H1 (cell line): ENCODE measurements around the gene SLFNL1. TPM values are rescaled to one million over a fixed set of nuclear protein-coding genes. Genes with fewer than 3 reads are reported as not detected.

Experiments used
- CTCF ChIA-PET: fragments of 300-600 bp; sonication (Branson Sonifier 250); formaldehyde crosslinking; loops from one replicate; lab custom pipeline; 2021; ENCODE audit not compliant: partially characterized antibody; lab: Charles Lee
- POLR2A ChIA-PET: fragments of 300-600 bp; sonication (Branson Sonifier 250); formaldehyde crosslinking; loops from one replicate; lab custom pipeline; 2021; ENCODE audit warnings: inconsistent platforms; ENCODE audit not compliant: partially characterized antibody; lab: Charles Lee
- DNase-seq, 2 experiments: peaks; one replicate each; pipeline versions ENCODE4 v3.0.0 to v3.0.0-alpha.2; 2010 to 2022; ENCODE audit warnings: low spot score in 2 of 2, low read depth in 1 of 2, mixed read lengths in 1 of 2
- FAIRE-seq: peaks from 2 replicates; lab custom pipeline; 2011; peaks lifted over from hg19 to GRCh38; lab: Jason Lieb, UNC
- H2AFZ ChIP-seq: 2 replicates; pipeline ENCODE4 v1.8.1; 2012; ENCODE audit warnings: low read length, inconsistent platforms
- H2AK5ac ChIP-seq: 2 replicates; pipeline ENCODE4 v1.6.1; 2013; ENCODE audit warnings: low read depth, low read length
- H2BK120ac ChIP-seq: replicated peaks from 2 replicates; pipeline ENCODE3; 2013; ENCODE audit warnings: low read depth, low read length, inconsistent platforms
- H2BK12ac ChIP-seq: 2 replicates; pipeline ENCODE4 v1.6.1; 2013; ENCODE audit warnings: low read depth, low read length
- H2BK15ac ChIP-seq: 2 replicates; pipeline ENCODE4 v1.6.1; 2013; ENCODE audit warnings: low read length
- H2BK20ac ChIP-seq: 2 replicates; pipeline ENCODE4 v1.6.1; 2013; ENCODE audit warnings: low read length
- H2BK5ac ChIP-seq: 2 replicates; pipeline ENCODE4 v1.6.1; 2013; ENCODE audit warnings: low read depth, low read length
- H3K14ac ChIP-seq: 2 replicates; pipeline ENCODE4 v1.6.1; 2013; ENCODE audit warnings: inconsistent platforms; ENCODE audit not compliant: insufficient read length
- H3K18ac ChIP-seq: 2 replicates; pipeline ENCODE4 v1.6.1; 2013; ENCODE audit warnings: low read length; ENCODE audit errors: extremely low read depth
- H3K23ac ChIP-seq: 2 replicates; pipeline ENCODE4 v1.6.1; 2013; ENCODE audit warnings: inconsistent platforms; ENCODE audit not compliant: insufficient read length
- H3K23me2 ChIP-seq: 2 replicates; pipeline ENCODE4 v1.6.1; 2013; ENCODE audit warnings: low read depth, low read length
- H3K27ac ChIP-seq: 2 replicates; pipeline ENCODE4 v1.6.1; 2011; ENCODE audit warnings: low read depth, low read length, inconsistent platforms
- H3K27me3 ChIP-seq, 4 experiments: replicated peaks in 1 of 4; 1 replicate in 1 of 4; 2 replicates in 3 of 4; pipeline versions ENCODE4 v1.6.1 to v1.8.1; 2011 to 2013; ENCODE audit warnings: low read length in 3 of 4, mild to moderate bottlenecking in 3 of 4, inconsistent platforms in 2 of 4, mixed read lengths in 2 of 4, moderate library complexity in 1 of 4; ENCODE audit not compliant: control insufficient read depth in 3 of 4, insufficient read depth in 3 of 4; ENCODE audit errors: extremely low read depth in 1 of 4
- H3K36me3 ChIP-seq, 4 experiments: 2 replicates each; pipeline versions ENCODE4 v1.6.1 to v1.8.1; 2011 to 2013; ENCODE audit warnings: mild to moderate bottlenecking in 4 of 4, low read length in 3 of 4, moderate library complexity in 2 of 4, control low read depth in 1 of 4, inconsistent platforms in 1 of 4; ENCODE audit not compliant: insufficient read depth in 4 of 4, control insufficient read depth in 2 of 4
- H3K4ac ChIP-seq: replicated peaks from 2 replicates; pipeline ENCODE3; 2013; ENCODE audit warnings: low read length, low read depth, mixed read lengths, inconsistent platforms; ENCODE audit not compliant: insufficient read length
- H3K4me1 ChIP-seq, 4 experiments: replicated peaks in 1 of 4; 1 replicate in 1 of 4; 2 replicates in 3 of 4; pipeline versions ENCODE4 v1.6.1 to v1.8.1; 2011 to 2013; ENCODE audit warnings: low read length in 3 of 4, inconsistent platforms in 2 of 4, mixed read lengths in 1 of 4; ENCODE audit not compliant: insufficient read depth in 4 of 4, control insufficient read depth in 3 of 4
- H3K4me2 ChIP-seq, 2 experiments: 2 replicates each; pipeline versions ENCODE4 v1.6.1 to v1.8.1; 2011 to 2013; ENCODE audit warnings: low read depth in 2 of 2, low read length in 2 of 2, control low read depth in 1 of 2, inconsistent platforms in 1 of 2, mild to moderate bottlenecking in 1 of 2; ENCODE audit not compliant: insufficient read depth in 1 of 2
- H3K4me3 ChIP-seq, 4 experiments: fragments of 200-600, 300-600 bp in 1 of 4; sonication (generic), shearing (Covaris generic), sonication (Bioruptor Twin) in 1 of 4; 2 replicates each; pipeline versions ENCODE4 v1.5.1 to v1.8.1; 2011 to 2016; ENCODE audit warnings: low read length in 4 of 4, low read depth in 3 of 4, control low read depth in 2 of 4, inconsistent platforms in 2 of 4, mild to moderate bottlenecking in 2 of 4, mixed read lengths in 1 of 4, moderate library complexity in 1 of 4; ENCODE audit not compliant: insufficient read depth in 2 of 4; ENCODE audit errors: extremely low read depth in 1 of 4
- H3K56ac ChIP-seq: replicated peaks from 2 replicates; pipeline ENCODE3; 2013; ENCODE audit warnings: low read depth, mild to moderate bottlenecking, mixed read lengths, low read length, inconsistent platforms; ENCODE audit not compliant: insufficient read length
- H3K79me1 ChIP-seq: 2 replicates; pipeline ENCODE4 v1.6.1; 2013; ENCODE audit warnings: low read depth, low read length, control low read depth
- H3K79me2 ChIP-seq, 2 experiments: 2 replicates each; pipeline versions ENCODE4 v1.6.1 to v1.8.1; 2012 to 2013; ENCODE audit warnings: low read length in 2 of 2, mild to moderate bottlenecking in 2 of 2, inconsistent platforms in 1 of 2; ENCODE audit not compliant: insufficient read depth in 2 of 2, control insufficient read depth in 1 of 2
- H3K9ac ChIP-seq, 4 experiments: replicated peaks in 1 of 4; 1 replicate in 1 of 4; 2 replicates in 3 of 4; pipeline versions ENCODE4 v1.6.1 to v1.8.1; 2011 to 2013; ENCODE audit warnings: low read depth in 3 of 4, low read length in 3 of 4, control low read depth in 2 of 4, mild to moderate bottlenecking in 2 of 4, moderate library complexity in 2 of 4, inconsistent platforms in 1 of 4; ENCODE audit errors: extremely low read depth in 1 of 4
- H3K9me3 ChIP-seq, 2 experiments: 2 replicates each; pipeline versions ENCODE4 v1.6.1 to v1.8.1; 2012 to 2013; ENCODE audit warnings: mild to moderate bottlenecking in 2 of 2, moderate library complexity in 2 of 2, control low read depth in 1 of 2, inconsistent platforms in 1 of 2, low read depth in 1 of 2, low read length in 1 of 2, mixed read lengths in 1 of 2; ENCODE audit not compliant: insufficient read depth in 2 of 2
- H4K20me1 ChIP-seq, 2 experiments: replicated peaks in 1 of 2; 2 replicates each; pipeline versions ENCODE3 to v1.8.1; 2011 to 2013; ENCODE audit warnings: inconsistent platforms in 2 of 2, low read length in 2 of 2, mild to moderate bottlenecking in 1 of 2; ENCODE audit not compliant: insufficient read depth in 2 of 2, control insufficient read depth in 1 of 2
- H4K5ac ChIP-seq: 2 replicates; pipeline ENCODE4 v1.6.1; 2013; ENCODE audit warnings: low read length, low read depth, mixed read lengths, inconsistent platforms; ENCODE audit not compliant: insufficient read length
- H4K8ac ChIP-seq: 2 replicates; pipeline ENCODE4 v1.8.0; 2013; ENCODE audit warnings: mild to moderate bottlenecking, moderate library complexity, low read length, inconsistent platforms; ENCODE audit not compliant: insufficient read depth; ENCODE audit errors: extremely low read depth
- H4K91ac ChIP-seq: replicated peaks from 2 replicates; pipeline ENCODE3; 2013; ENCODE audit warnings: low read length, mixed read lengths, inconsistent platforms; ENCODE audit not compliant: insufficient read length
- CBX5 ChIP-seq: fragments of 300-800, 300-1000 bp; sonication (generic); IDR thresholded peaks from 2 replicates; pipeline ENCODE4 v1.7.1; 2016; ENCODE audit warnings: antibody characterized with exemption, low read length, low read depth
- CBX8 ChIP-seq: fragments of 300-800, 300-1000 bp; sonication (generic); IDR thresholded peaks from 2 replicates; pipeline ENCODE4 v1.7.1; 2016; ENCODE audit warnings: low read depth, low read length, borderline replicate concordance
- CEBPB ChIP-seq: IDR thresholded peaks from 2 replicates; pipeline ENCODE4 v1.6.1; 2012; ENCODE audit warnings: low read depth, low read length
- JUN ChIP-seq: IDR thresholded peaks from 2 replicates; pipeline ENCODE4 v1.6.1; 2011; ENCODE audit warnings: low read depth, mild to moderate bottlenecking, improper control_type of control experiment, low read length
- KDM4A ChIP-seq: IDR thresholded peaks from one replicate; pipeline ENCODE4 v1.7.1; 2012; ENCODE audit warnings: low read depth, mild to moderate bottlenecking, moderate library complexity, low read length, inconsistent platforms; ENCODE audit not compliant: severe bottlenecking
- POLR2A ChIP-seq, 2 experiments: IDR thresholded peaks; 1 replicate in 1 of 2; 2 replicates in 1 of 2; pipeline ENCODE4 v1.6.1; 2011; ENCODE audit warnings: low read depth in 2 of 2, low read length in 2 of 2, mild to moderate bottlenecking in 2 of 2; ENCODE audit errors: control extremely low read depth in 1 of 2
- RNF2 ChIP-seq: fragments of 200-900, 300-1000 bp; sonication (generic); IDR thresholded peaks from 2 replicates; pipeline ENCODE4 v1.7.1; 2016; ENCODE audit warnings: borderline replicate concordance, low read depth, mild to moderate bottlenecking, antibody characterized with exemption, low read length; ENCODE audit not compliant: poor library complexity, severe bottlenecking; ENCODE audit errors: missing control alignments
- SIN3A ChIP-seq, 2 experiments: IDR thresholded peaks in 1 of 2; conservative IDR thresholded peaks in 1 of 2; 2 replicates each; pipeline ENCODE4 v1.6.1; 2011 to 2012; ENCODE audit warnings: low read length in 2 of 2, improper control_type of control experiment in 1 of 2, low read depth in 1 of 2, mild to moderate bottlenecking in 1 of 2
- SIRT6 ChIP-seq: IDR thresholded peaks from one replicate; pipeline ENCODE4 v1.7.1; 2012; ENCODE audit warnings: low read length, inconsistent platforms
- SRF ChIP-seq: IDR thresholded peaks from 2 replicates; pipeline ENCODE4 v1.6.1; 2011; ENCODE audit warnings: mild to moderate bottlenecking, low read depth, low read length, moderate library complexity
- TAF7 ChIP-seq: optimal IDR thresholded peaks from 2 replicates; pipeline ENCODE3; 2011; ENCODE audit warnings: low read depth, mild to moderate bottlenecking, inconsistent platforms, low read length, moderate library complexity, borderline replicate concordance
- USF2 ChIP-seq: IDR thresholded peaks from 2 replicates; pipeline ENCODE4 v1.6.1; 2011; ENCODE audit warnings: low read length, improper control_type of control experiment
- WGBS, 2 experiments: shearing (Covaris generic) in 1 of 2; methylation state at CpG; one replicate each; pipeline versions ENCODE4 v1.1.6 to v1.1.7; 2013 to 2015; ENCODE audit warnings: low lambda C conversion rate in 2 of 2, mixed read lengths in 2 of 2, inconsistent platforms in 1 of 2, low coverage in 1 of 2, missing lambda C conversion rate in 1 of 2; ENCODE audit not compliant: insufficient replicate concordance in 2 of 2, insufficient coverage in 1 of 2, insufficient read length in 1 of 2; ENCODE audit errors: extremely low coverage in 1 of 2, missing lambda C conversion rate in 1 of 2; 5-methylcytosine and 5-hydroxymethylcytosine counted together
- polyA plus RNA-seq, 7 experiments: library from polyadenylated mRNA; depleted of rRNA in 3 of 7; stranded (reverse) in 5 of 7; unstranded in 2 of 7; fragments of >200 nt in 5 of 7; fragments of 200-250 nt in 2 of 7; gene quantifications; 1 replicate in 5 of 7; 2 replicates in 1 of 7; 4 replicates in 1 of 7; pipeline versions ENCODE4 v1.2.1 to v1.2.3, GENCODE V29; 2011 to 2013; ENCODE audit warnings: missing spikeins in 2 of 7, mixed read lengths in 2 of 7
- total RNA-seq: library from RNA; stranded (reverse); fragmentation: NEBNext Ultra II Directional; extraction: Animal tissue kit (Norgen Biotek cat#: 25700); gene quantifications from 2 replicates; pipeline ENCODE4 v1.2.1, GENCODE V29; 2021

SLFNL1 gene
- total and polyA plus RNA-seq, 2 of the 8 experiments (the other 6 are each of a cell fraction or from before 2014, with no cell fraction given): not detected

GRCh38 chr1:40986328-40986783 lies 35.2 kb downstream of the SLFNL1 start:
- no peak overlapping the region for H3K4me2 ChIP-seq
- H2BK5ac ChIP-seq: no peak overlapping the region
- no peak overlapping the region for H2BK20ac ChIP-seq
- peaks cover 12 to 23% of the 10 kb centered on the region in 2 experiments for H4K20me1 ChIP-seq
- H2AK5ac ChIP-seq: no peak overlapping the region
- no peak overlapping the region for H3K23ac ChIP-seq
- no peak overlapping the region for H4K91ac ChIP-seq
- DNase-seq (no peak), FAIRE-seq (no peak)
- no peaks in the 10 kb centered on the region for H3K27me3 ChIP-seq
- POLR2A ChIA-PET: interaction anchor here (1.1 to 9.6 kb wide), 6 partner anchors 10 to 48 kb away, joined by 3 to 49 read pairs (median 6); no protein-coding TSS in a partner anchor
- 0 out of 2 replicates have a peak, but pooled peaks cover 2% of the 10 kb centered on the region for H3K23me2 ChIP-seq
- no peak overlapping the region for H2BK12ac ChIP-seq
- H3K4ac ChIP-seq: no peak overlapping the region
- no peaks in the 10 kb centered on the region for H3K9me3 ChIP-seq
- no peak overlapping the region for H4K8ac ChIP-seq
- no peak overlapping the region for H3K14ac ChIP-seq
- no peak overlapping the region for H2BK120ac ChIP-seq
- H3K18ac ChIP-seq: no peak overlapping the region
- H2BK15ac ChIP-seq: no peak overlapping the region
- H3K36me3 ChIP-seq: peaks cover 53 to 83% (median 78%) of the 10 kb centered on the region in 4 experiments
- H3K9ac ChIP-seq: no peak overlapping the region
- CTCF ChIA-PET: interaction anchor here (1.0 to 1.4 kb wide), 3 partner anchors 10 to 204 kb away, joined by 3 to 5 read pairs (median 3); no protein-coding TSS in a partner anchor
- 96% methylated on average over 10 of the region's 10 CpGs; no CpG with 5 or more reads in 1 of the 2 experiments for WGBS, 2 experiments
- no peak overlapping the region for H3K27ac ChIP-seq
- peaks cover 0 to 6% (median 3%) of the 10 kb centered on the region in 4 experiments; a peak in 5 of 7 replicates for H3K4me1 ChIP-seq
- no peak overlapping the region for H4K5ac ChIP-seq
- no peak overlapping the region for H3K4me3 ChIP-seq
- H2AFZ ChIP-seq: no peak overlapping the region
- H3K79me1 ChIP-seq: no peaks in the 10 kb centered on the region; the same call in 1 of the 2 replicates
- no peak overlapping the region for H3K56ac ChIP-seq
- peaks cover 9 to 48% of the 10 kb centered on the region in 2 experiments for H3K79me2 ChIP-seq
- TF ChIP-seq SIN3A (conservative IDR thresholded peaks at IDR 0.05 in 1 of 2, IDR thresholded peaks at IDR 0.05 in 1 of 2; ENCODE audit: low read depth in 1 of 2, low read length in 2 of 2): no peak
- TF ChIP-seq POLR2A (IDR thresholded peaks at IDR 0.05; ENCODE audit: control extremely low read depth in 1 of 2, low read depth in 2 of 2, low read length in 2 of 2): no peak
- TF ChIP-seq SRF: no peak
- no peak for TF ChIP-seq CEBPB
- no peak for TF ChIP-seq TAF7
- TF ChIP-seq KDM4A: no peak
- no peak for TF ChIP-seq SIRT6
- TF ChIP-seq RNF2: no peak
- no peak for TF ChIP-seq USF2
- TF ChIP-seq JUN: no peak
- no peak for TF ChIP-seq CBX8
- no peak for TF ChIP-seq CBX5
